NB4 (cell line): ENCODE data around the gene PDE1A.

Experiments used
- CTCF ChIP-seq: IDR thresholded peaks from one replicate; pipeline ENCODE4 v1.5.1; 2012; ENCODE audit warnings: low read depth, low read length
- MAX ChIP-seq: IDR thresholded peaks from 2 replicates; pipeline ENCODE4 v1.6.1; 2011; ENCODE audit warnings: low read depth, low read length

- TF ChIP-seq CTCF = no peak
- TF ChIP-seq MAX = no peak
Observed at GRCh38 chr2:182391443-182391842, 35.4 kb downstream of the PDE1A start.
